Mucosa of rectum (tissue), 2 donors: ENCODE measurements around the gene HPS6.
A peak's percentile ranks its signal among the peaks of the same experiment; 100 is the strongest.
"Not testable (repeated sequence)": the region's sequence is repeated elsewhere in the genome, so short reads cannot be mapped to it uniquely, and the experiment has no call there.

Source experiments
- H3K27ac ChIP-seq, 2 donors: one replicate each; pipeline ENCODE4 v1.7.0; 2013; ENCODE audit warnings: inconsistent platforms in 2 of 2, low read depth in 2 of 2, low read length in 2 of 2
- H3K27me3 ChIP-seq, 2 donors: one replicate each; pipeline ENCODE4 v1.7.0; 2013; ENCODE audit warnings: low read length in 2 of 2; ENCODE audit not compliant: control insufficient read depth in 2 of 2, insufficient read depth in 2 of 2
- H3K36me3 ChIP-seq, 2 donors: one replicate each; pipeline ENCODE4 v1.7.0; 2013; ENCODE audit warnings: low read length in 2 of 2; ENCODE audit not compliant: control insufficient read depth in 2 of 2, insufficient read depth in 2 of 2
- H3K4me1 ChIP-seq, 2 donors: one replicate each; pipeline ENCODE4 v1.7.0; 2013; ENCODE audit warnings: low read length in 2 of 2, mild to moderate bottlenecking in 1 of 2; ENCODE audit not compliant: control insufficient read depth in 2 of 2, insufficient read depth in 2 of 2
- H3K4me3 ChIP-seq, 2 donors: one replicate each; pipeline ENCODE4 v1.7.0; 2013; ENCODE audit warnings: low read length in 2 of 2
- H3K9ac ChIP-seq, 2 donors: one replicate each; pipeline ENCODE4 v1.7.0; 2013; ENCODE audit warnings: low read length in 2 of 2, low read depth in 1 of 2, mild to moderate bottlenecking in 1 of 2
- H3K9me3 ChIP-seq, 2 donors: one replicate each; pipeline ENCODE4 v1.7.0; 2013; ENCODE audit warnings: low read length in 2 of 2; ENCODE audit not compliant: control insufficient read depth in 2 of 2
- donor health status: healthy.
- donor health status: Normal muscosa, but diverticular disease.

HPS6 gene

GRCh38 chr10:102045292-102045691, 19.9 kb upstream of the HPS6 start:
- H3K4me3 ChIP-seq, result no peak overlapping the region
- no peaks in the 10 kb centered on the region for H3K36me3 ChIP-seq
- H3K9ac ChIP-seq, result no peak overlapping the region
- H3K27ac ChIP-seq, result no peak overlapping the region
- H3K27me3 ChIP-seq, result no peaks in the 10 kb centered on the region
- H3K9me3 ChIP-seq, result no peaks in the 10 kb centered on the region
- no peaks in the 10 kb centered on the region for H3K4me1 ChIP-seq

DNA sequence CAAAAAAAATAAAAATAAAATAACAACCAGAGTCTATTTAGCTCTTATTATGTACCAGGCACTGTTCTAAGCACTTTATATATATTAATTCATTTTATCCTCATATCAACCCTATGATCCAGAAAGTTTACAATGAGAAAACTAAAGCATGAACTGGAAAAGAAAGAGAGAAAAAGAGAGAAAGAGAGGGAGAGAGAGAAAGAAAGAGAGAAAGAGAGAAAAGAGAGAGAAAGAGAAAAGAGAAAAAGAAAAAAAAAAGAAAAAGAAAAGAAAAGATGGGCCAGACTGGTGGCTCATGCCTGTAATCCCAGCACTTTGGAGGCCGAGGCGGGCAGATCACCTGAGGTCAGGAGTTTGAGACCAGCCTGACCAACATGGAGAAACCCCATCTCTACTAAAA, 19.1 kb upstream of the HPS6 start:
- no peak overlapping the region for H3K27ac ChIP-seq
- H3K4me3 ChIP-seq, result no peak overlapping the region
- H3K27me3 ChIP-seq, result no peaks in the 10 kb centered on the region
- no peaks in the 10 kb centered on the region for H3K4me1 ChIP-seq
- H3K9ac ChIP-seq, result no peak overlapping the region
- H3K9me3 ChIP-seq, result no peaks in the 10 kb centered on the region
- no peaks in the 10 kb centered on the region for H3K36me3 ChIP-seq

DNA sequence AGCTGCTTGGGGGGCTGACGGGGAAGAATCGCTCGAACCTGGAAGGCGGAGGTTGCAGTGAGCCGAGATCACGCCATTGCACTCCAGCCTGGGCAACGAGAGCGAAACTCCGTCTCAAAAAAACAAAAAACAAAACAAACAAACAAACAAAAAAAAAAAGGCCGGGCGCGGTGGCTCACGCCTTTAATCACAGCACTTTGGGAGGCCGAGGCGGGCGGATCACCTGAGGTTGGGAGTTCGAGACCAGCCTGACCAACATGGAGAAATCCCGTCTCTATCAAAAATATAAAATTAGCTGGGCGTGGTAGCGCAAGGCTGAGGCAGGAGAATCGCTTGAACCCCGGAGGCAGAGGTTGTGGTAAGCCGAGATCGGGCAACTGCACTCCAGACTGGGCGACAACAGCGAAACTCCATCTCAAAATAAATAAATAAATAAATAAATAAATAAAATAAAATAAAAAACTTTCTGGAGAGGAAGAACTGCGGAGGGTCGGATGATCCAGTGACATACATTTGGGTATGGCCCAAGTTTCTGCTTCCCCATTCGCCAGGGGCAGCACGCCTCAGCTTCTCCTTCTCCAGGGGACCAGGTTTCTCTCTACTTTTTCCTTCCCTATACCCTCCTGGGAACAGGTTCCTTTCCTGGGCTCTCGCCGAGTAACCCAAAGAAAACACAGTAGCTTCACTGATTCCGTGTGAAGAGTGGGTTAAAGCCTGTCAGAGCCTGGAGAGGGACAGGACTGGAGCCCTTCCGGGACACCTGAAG, 10.1 kb upstream of the HPS6 start:
- H3K4me1 ChIP-seq, result not testable (repeated sequence)
- H3K9ac ChIP-seq, result peak overlapping the region; percentile 71 to 97

GRCh38 chr10:102055647-102056419, 9.3 kb upstream of the HPS6 start, which contains the start of gene ARMH3:
TSS of gene ARMH3 (minus strand) at chr10:102056173. CDS start at chr10:102040114, 16,059 bp downstream.
- H3K9ac ChIP-seq, result peak within 1 kb of the TSS; percentile 71 to 97
- no peaks in the 10 kb centered on the region for H3K27me3 ChIP-seq
- H3K4me1 ChIP-seq, result peaks cover 0 to 4% of the 10 kb centered on the region in 2 donors
- H3K36me3 ChIP-seq, result no peaks in the 10 kb centered on the region
- H3K4me3 ChIP-seq, result peak within 1 kb of the TSS; percentile 77 to 98
- peak within 1 kb of the TSS; percentile 92 to 94 for H3K27ac ChIP-seq
- no peaks in the 10 kb centered on the region for H3K9me3 ChIP-seq

More for the DNA sequence above, 10.1 kb upstream of the HPS6 start:
- peak overlapping the region; percentile 77 to 98 for H3K4me3 ChIP-seq
- H3K36me3 ChIP-seq, H3K9me3 ChIP-seq, H3K27me3 ChIP-seq: not testable (repeated sequence)
- peak overlapping the region; percentile 92 to 94 for H3K27ac ChIP-seq

GRCh38 chr10:102059987-102060386, 5.2 kb upstream of the HPS6 start:
- Histone ChIP-seq H3K4me1 (peaks cover 0 to under 1% of the 10 kb centered on the region in 2 donors), H3K27ac (no peak overlapping the region), H3K36me3 (no peaks in the 10 kb centered on the region), H3K27me3 (no peaks in the 10 kb centered on the region), H3K4me3 (no peak overlapping the region), H3K9ac (no peak overlapping the region), H3K9me3 (no peaks in the 10 kb centered on the region)

GRCh38 chr10:102064503-102064867, 664 bp upstream of the HPS6 start:
- peak overlapping the region in 1 of 2 donors; percentile 85 for H3K4me3 ChIP-seq
- H3K9ac ChIP-seq, result peak overlapping the region in 1 of 2 donors; percentile 93
- H3K27me3 ChIP-seq, result no peaks in the 10 kb centered on the region
- peaks cover 17 to 18% of the 10 kb centered on the region in 2 donors for H3K4me1 ChIP-seq
- H3K9me3 ChIP-seq, result no peaks in the 10 kb centered on the region
- peak overlapping the region; percentile 88 to 93 for H3K27ac ChIP-seq
- H3K36me3 ChIP-seq, result peaks cover 7% of the 10 kb centered on the region in 2 donors

GRCh38 chr10:102065561-102066398, 631 bp downstream of the HPS6 start:
- peaks cover 7% of the 10 kb centered on the region in 2 donors for H3K36me3 ChIP-seq
- H3K9me3 ChIP-seq, result no peaks in the 10 kb centered on the region
- peak overlapping the region; percentile 81 to 85 for H3K4me3 ChIP-seq
- peaks cover 17 to 18% of the 10 kb centered on the region in 2 donors for H3K4me1 ChIP-seq
- H3K9ac ChIP-seq, result peak overlapping the region; percentile 85 to 93
- H3K27me3 ChIP-seq, result no peaks in the 10 kb centered on the region
- H3K27ac ChIP-seq, result peak overlapping the region; percentile 88 to 93

GRCh38 chr10:102066399-102067088, 1.4 kb downstream of the HPS6 start:
- no peaks in the 10 kb centered on the region for H3K9me3 ChIP-seq
- peak overlapping the region; percentile 85 to 93 for H3K9ac ChIP-seq
- peak overlapping the region in 1 of 2 donors; percentile 93 for H3K27ac ChIP-seq
- peaks cover 17 to 18% of the 10 kb centered on the region in 2 donors for H3K4me1 ChIP-seq
- peaks cover 7% of the 10 kb centered on the region in 2 donors for H3K36me3 ChIP-seq
- H3K4me3 ChIP-seq, result peak overlapping the region; percentile 81 to 85
- H3K27me3 ChIP-seq, result no peaks in the 10 kb centered on the region

DNA sequence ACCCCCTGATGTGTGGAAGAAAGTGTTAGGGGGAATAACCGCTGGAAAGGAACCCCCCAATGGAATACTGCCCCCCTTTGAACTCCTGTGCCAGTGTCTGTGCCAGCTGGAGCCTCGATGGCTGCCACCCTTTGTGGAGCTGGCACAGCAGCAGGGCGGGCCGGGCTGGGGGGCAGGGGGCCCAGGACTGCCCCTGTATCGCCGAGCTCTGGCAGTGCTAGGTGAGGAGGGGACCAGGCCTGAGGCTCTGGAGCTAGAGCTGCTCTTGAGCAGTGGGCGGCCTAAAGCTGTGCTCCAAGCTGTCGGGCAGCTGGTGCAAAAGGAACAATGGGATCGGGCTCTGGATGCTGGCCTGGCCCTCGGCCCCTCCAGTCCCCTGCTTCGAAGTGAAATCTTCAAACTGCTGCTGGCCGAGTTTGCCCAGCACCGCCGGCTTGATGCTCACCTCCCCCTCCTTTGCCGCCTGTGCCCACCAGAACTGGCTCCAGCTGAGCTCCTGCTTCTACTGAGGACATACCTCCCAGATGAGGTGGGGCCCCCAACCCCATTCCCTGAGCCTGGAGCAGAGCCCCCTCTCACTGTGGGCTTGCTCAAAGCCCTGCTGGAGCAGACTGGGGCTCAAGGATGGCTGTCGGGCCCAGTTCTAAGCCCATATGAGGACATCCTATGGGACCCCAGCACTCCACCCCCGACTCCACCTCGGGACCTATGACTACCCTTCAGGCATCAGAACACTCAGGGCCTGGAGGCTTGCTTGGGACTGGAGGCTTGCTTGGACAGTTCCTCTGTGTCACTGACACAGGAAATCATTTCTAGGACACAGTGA, 2.2 kb downstream of the HPS6 start:
- H3K9me3 ChIP-seq, result no peaks in the 10 kb centered on the region
- no peaks in the 10 kb centered on the region for H3K27me3 ChIP-seq
- H3K9ac ChIP-seq, result no peak overlapping the region
- peaks cover 7% of the 10 kb centered on the region in 2 donors for H3K36me3 ChIP-seq
- H3K4me3 ChIP-seq, result peak overlapping the region; percentile 81 to 85
- H3K4me1 ChIP-seq, result peaks cover 17 to 18% of the 10 kb centered on the region in 2 donors
- H3K27ac ChIP-seq, result no peak overlapping the region
